Gastrocnemius medialis (tissue), 4 donors: ENCODE measurements around the gene CDH5.

ENCODE experiments used
- CTCF ChIP-seq, 5 experiments: fragments of 450-650 bp in 3 of 5; fragments of 200-600 bp in 2 of 5; sonication (generic) in 2 of 5; IDR thresholded peaks in 4 of 5; conservative IDR thresholded peaks in 1 of 5; 1 replicate in 4 of 5; 2 replicates in 1 of 5; pipeline ENCODE4 v1.5.1; 2016 to 2019; ENCODE audit warnings: antibody characterized with exemption in 5 of 5, mild to moderate bottlenecking in 3 of 5, moderate library complexity in 3 of 5
- POLR2A ChIP-seq, 2 donors: fragments of 450-650 bp; IDR thresholded peaks; one replicate each; pipeline ENCODE4 v1.6.1; 2017; ENCODE audit warnings: antibody characterized with exemption in 2 of 2, mild to moderate bottlenecking in 2 of 2, moderate library complexity in 2 of 2

GRCh38 chr16:66379571-66379941 is 13.1 kb downstream of the CDH5 start:
- TF ChIP-seq CTCF (IDR thresholded peaks at IDR 0.05 in 4 of 5, conservative IDR thresholded peaks at IDR 0.05 in 1 of 5) = no peak
- no peak for TF ChIP-seq POLR2A (IDR thresholded peaks at IDR 0.05)
